ENCODE results near the gene GNB1L. TPM values are rescaled to one million over a fixed set of nuclear protein-coding genes. Genes with fewer than 3 reads are reported as not detected.

Gene GNB1L
- total and polyA plus RNA-seq, 9 of the 15 experiments (the other 6 are each of a cell fraction or from before 2014, with no cell fraction given): 0.56 to 50.5 (median 10.2) TPM

DNA sequence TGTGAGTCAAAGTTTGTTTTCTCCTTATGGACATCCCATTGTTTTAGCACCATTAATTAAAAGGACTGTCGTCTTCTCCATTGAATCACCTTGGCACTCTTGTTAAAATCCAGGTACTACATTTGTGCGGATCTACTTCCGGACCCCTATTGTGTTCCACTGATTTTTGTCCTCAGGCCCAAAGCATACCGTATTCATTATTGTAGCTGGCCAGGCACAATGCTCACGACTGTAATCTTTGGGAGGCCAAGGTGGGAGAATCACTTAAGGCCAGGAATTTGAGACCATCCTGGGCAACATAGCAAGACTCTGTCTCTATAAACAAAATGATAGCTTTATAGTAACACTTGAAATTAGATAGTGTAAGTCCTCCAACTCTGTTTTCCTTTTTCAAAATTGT, 8.9 kb upstream of the GNB1L start (continued):
- TF ChIP-seq, protein P1, sequence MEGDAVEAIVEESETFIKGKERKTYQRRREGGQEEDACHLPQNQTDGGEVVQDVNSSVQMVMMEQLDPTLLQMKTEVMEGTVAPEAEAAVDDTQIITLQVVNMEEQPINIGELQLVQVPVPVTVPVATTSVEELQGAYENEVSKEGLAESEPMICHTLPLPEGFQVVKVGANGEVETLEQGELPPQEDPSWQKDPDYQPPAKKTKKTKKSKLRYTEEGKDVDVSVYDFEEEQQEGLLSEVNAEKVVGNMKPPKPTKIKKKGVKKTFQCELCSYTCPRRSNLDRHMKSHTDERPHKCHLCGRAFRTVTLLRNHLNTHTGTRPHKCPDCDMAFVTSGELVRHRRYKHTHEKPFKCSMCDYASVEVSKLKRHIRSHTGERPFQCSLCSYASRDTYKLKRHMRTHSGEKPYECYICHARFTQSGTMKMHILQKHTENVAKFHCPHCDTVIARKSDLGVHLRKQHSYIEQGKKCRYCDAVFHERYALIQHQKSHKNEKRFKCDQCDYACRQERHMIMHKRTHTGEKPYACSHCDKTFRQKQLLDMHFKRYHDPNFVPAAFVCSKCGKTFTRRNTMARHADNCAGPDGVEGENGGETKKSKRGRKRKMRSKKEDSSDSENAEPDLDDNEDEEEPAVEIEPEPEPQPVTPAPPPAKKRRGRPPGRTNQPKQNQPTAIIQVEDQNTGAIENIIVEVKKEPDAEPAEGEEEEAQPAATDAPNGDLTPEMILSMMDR (IDR thresholded peaks at IDR 0.05 in 2 of 3, conservative IDR thresholded peaks at IDR 0.05 in 1 of 3; ENCODE audit: insufficient read depth in 2 of 3, low read depth in 1 of 3, low read length in 3 of 3): no peak
- no peak for TF ChIP-seq SP1 (CRISPR knock-in tag; IDR thresholded peaks at IDR 0.05)
- TF ChIP-seq, protein P2, sequence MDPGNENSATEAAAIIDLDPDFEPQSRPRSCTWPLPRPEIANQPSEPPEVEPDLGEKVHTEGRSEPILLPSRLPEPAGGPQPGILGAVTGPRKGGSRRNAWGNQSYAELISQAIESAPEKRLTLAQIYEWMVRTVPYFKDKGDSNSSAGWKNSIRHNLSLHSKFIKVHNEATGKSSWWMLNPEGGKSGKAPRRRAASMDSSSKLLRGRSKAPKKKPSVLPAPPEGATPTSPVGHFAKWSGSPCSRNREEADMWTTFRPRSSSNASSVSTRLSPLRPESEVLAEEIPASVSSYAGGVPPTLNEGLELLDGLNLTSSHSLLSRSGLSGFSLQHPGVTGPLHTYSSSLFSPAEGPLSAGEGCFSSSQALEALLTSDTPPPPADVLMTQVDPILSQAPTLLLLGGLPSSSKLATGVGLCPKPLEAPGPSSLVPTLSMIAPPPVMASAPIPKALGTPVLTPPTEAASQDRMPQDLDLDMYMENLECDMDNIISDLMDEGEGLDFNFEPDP (CRISPR knock-in tag; IDR thresholded peaks at IDR 0.05): no peak
- TF ChIP-seq TAL1 (IDR thresholded peaks at IDR 0.05): no peak

DNA sequence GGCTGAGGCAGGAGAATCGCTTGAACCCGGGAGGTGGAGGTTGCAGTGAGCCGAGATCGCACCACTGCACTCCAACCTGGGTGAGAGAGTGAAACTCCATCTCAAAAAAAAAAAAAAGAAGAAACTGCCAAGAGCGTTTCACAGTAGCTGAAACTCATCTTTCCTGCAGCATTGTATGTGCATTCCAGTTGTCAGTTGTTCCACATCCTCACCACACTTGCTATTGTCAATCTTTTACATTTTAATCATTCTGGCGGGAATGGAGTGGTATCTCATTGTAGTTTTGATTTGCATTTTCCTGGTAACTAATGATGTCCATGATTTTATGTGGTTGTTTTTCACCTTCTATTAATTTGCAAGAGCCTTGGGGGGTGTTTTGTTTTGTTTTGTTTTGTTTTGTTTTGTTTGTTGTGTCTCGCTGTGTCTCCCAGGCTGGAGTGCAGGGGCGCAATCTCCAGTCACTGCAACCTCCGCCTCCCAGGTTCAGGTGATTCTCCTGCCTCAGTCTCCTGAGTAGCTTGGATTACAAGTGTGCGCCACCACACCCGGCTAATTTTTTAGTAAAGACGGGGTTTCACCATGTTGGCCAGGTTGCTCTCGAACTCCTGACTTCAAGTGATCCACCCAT, 8.1 kb upstream of the GNB1L start:
- Histone ChIP-seq H3K4me2 (ENCODE audit: insufficient read depth, low read length) (no peak overlapping the region), H3K9me1 (ENCODE audit: control insufficient read depth, insufficient read depth, low read length) (no peaks in the 10 kb centered on the region), H3K4me1 (replicated peaks in 1 of 2; ENCODE audit: control insufficient read depth in 2 of 2, insufficient read depth in 2 of 2, low read length in 2 of 2) (peaks cover 0 to 8% of the 10 kb centered on the region in 2 experiments; a peak in 3 of 5 replicates), H3K79me2 (ENCODE audit: control insufficient read depth, insufficient read depth, low read length) (no peaks in the 10 kb centered on the region), H3K36me3 (ENCODE audit: control insufficient read depth, insufficient read depth, low read length) (no peaks in the 10 kb centered on the region), H3K27ac (ENCODE audit: extremely low read depth, low read depth, low read length) (no peak overlapping the region), H2AFZ (ENCODE audit: low read depth, low read length) (no peak overlapping the region), H3K27me3 (ENCODE audit: control insufficient read depth in 2 of 2, insufficient read depth in 2 of 2, low read length in 2 of 2) (no peaks in the 10 kb centered on the region), H3K9me3 (replicated peaks; ENCODE audit: control insufficient read depth, insufficient read depth, low read depth, low read length) (no peaks in the 10 kb centered on the region), H3K9ac (ENCODE audit: insufficient read depth in 1 of 2, low read depth in 2 of 2, low read length in 2 of 2) (no peak overlapping the region), H4K20me1 (replicated peaks; ENCODE audit: control insufficient read depth, insufficient read depth, low read length) (no peaks in the 10 kb centered on the region), H3K4me3 (no peak overlapping the region)
- WGBS (ENCODE audit: insufficient coverage, low coverage, missing lambda C conversion rate): 72% methylated on average over 13 of the region's 13 CpGs
- no peak for FAIRE-seq
- ATAC-seq: no peak
- no TSS peak for BruUV-seq (replicated peaks)
- no peak for DNase-seq (ENCODE audit: extremely low read depth in 1 of 4, low spot score in 3 of 4)
- CTCF ChIA-PET (ENCODE audit: low intra/inter-chr PET ratio): no interaction called here
- in situ Hi-C loops (cut with MboI) (no loop called here), intact Hi-C loops (cut with micrococcal nuclease) (no loop called here)
- POLR2A ChIA-PET: interaction anchor here (0.6 to 6.0 kb wide), 8 partner anchors 8 to 89 kb away, joined by 3 to 51 read pairs (median 5); partner anchors contain the start of genes GNB1L and RTL10
- TF ChIP-seq RBM25 (IDR thresholded peaks at IDR 0.05; ENCODE audit: low read depth, low read length, severe bottlenecking) (no peak), OTX1 (CRISPR knock-in tag; IDR thresholded peaks at IDR 0.05) (0 out of 2 replicates have a peak, but pooled peaks have one; percentile 46), FOXM1 (IDR thresholded peaks at IDR 0.05; ENCODE audit: low read depth) (no peak), FOXM1 (CRISPR knock-in tag; IDR thresholded peaks at IDR 0.05; ENCODE audit: low read depth) (no peak), POLR2G (IDR thresholded peaks at IDR 0.05; ENCODE audit: low read depth, low read length) (no peak), STAT5B (CRISPR knock-in tag; IDR thresholded peaks at IDR 0.05) (no peak), ZNF24 (IDR thresholded peaks at IDR 0.05) (no peak), ZFP30 (CRISPR knock-in tag; IDR thresholded peaks at IDR 0.05; ENCODE audit: borderline replicate concordance) (no peak), ZNF384 (IDR thresholded peaks at IDR 0.05; ENCODE audit: low read depth, low read length) (0 out of 2 replicates have a peak, but pooled peaks have one; percentile 28)
- TF ChIP-seq, protein P3, sequence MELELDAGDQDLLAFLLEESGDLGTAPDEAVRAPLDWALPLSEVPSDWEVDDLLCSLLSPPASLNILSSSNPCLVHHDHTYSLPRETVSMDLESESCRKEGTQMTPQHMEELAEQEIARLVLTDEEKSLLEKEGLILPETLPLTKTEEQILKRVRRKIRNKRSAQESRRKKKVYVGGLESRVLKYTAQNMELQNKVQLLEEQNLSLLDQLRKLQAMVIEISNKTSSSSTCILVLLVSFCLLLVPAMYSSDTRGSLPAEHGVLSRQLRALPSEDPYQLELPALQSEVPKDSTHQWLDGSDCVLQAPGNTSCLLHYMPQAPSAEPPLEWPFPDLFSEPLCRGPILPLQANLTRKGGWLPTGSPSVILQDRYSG (tag; conservative IDR thresholded peaks at IDR 0.05; ENCODE audit: low read depth): no peak
- TF ChIP-seq, protein P4, sequence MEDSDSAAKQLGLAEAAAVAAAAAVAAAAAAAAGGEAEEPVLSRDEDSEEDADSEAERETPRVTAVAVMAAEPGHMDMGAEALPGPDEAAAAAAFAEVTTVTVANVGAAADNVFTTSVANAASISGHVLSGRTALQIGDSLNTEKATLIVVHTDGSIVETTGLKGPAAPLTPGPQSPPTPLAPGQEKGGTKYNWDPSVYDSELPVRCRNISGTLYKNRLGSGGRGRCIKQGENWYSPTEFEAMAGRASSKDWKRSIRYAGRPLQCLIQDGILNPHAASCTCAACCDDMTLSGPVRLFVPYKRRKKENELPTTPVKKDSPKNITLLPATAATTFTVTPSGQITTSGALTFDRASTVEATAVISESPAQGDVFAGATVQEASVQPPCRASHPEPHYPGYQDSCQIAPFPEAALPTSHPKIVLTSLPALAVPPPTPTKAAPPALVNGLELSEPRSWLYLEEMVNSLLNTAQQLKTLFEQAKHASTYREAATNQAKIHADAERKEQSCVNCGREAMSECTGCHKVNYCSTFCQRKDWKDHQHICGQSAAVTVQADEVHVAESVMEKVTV (CRISPR knock-in tag; IDR thresholded peaks at IDR 0.05): no peak
